ENCODE results near the gene CAND1.

- TF ChIP-seq CTCF (IDR thresholded peaks at IDR 0.05) (no peak), POLR2A (IDR thresholded peaks at IDR 0.05) (no peak)
Observed at GRCh38 chr12:67286257-67286656, 17.1 kb downstream of the CAND1 start.
